ENCODE data around the gene MRPL28. TPM values are rescaled to one million over a fixed set of nuclear protein-coding genes. Genes with fewer than 3 reads are reported as not detected.

Gene MRPL28
- total RNA-seq, 1 experiment from 2014 or later = 140 TPM

- in situ Hi-C loops (cut with HindIII; ENCODE audit: low pct_unique_long_range_greater_than_20kb, low sequenced_read_pairs) = no loop called here
Observed at GRCh38 chr16:359067-359763, 11.1 kb downstream of the MRPL28 start.

GRCh38 chr16:356741-357140 is 13.6 kb downstream of the MRPL28 start:
- H3K4me1 ChIP-seq (ENCODE audit: control insufficient read depth, insufficient read depth, low read length) = peaks cover 5% of the 10 kb centered on the region; the same call in 1 of the 2 replicates
- DNase-seq (ENCODE audit: low read depth, low spot score) (no peak), ATAC-seq (no peak)
- H3K4me3 ChIP-seq (ENCODE audit: low read depth in 2 of 2, low read length in 2 of 2) = no peak overlapping the region
- H3K9me3 ChIP-seq (ENCODE audit: control insufficient read depth, insufficient read depth, low read depth, low read length) = no peaks in the 10 kb centered on the region
- no peaks in the 10 kb centered on the region for H3K27me3 ChIP-seq (ENCODE audit: control insufficient read depth, insufficient read depth, low read length)
- POLR2A ChIA-PET = no interaction called here
- TF ChIP-seq TCF7L2 (IDR thresholded peaks at IDR 0.05; ENCODE audit: low read depth, low read length) = no peak
- no peak for TF ChIP-seq SIN3A (IDR thresholded peaks at IDR 0.05; ENCODE audit: borderline replicate concordance, insufficient read depth, low read depth, low read length)
- TF ChIP-seq CTCF (IDR thresholded peaks at IDR 0.05) = no peak
- no peak for TF ChIP-seq POLR2AphosphoS5 (IDR thresholded peaks at IDR 0.05; ENCODE audit: low read depth, low read length)
- H3K27ac ChIP-seq (ENCODE audit: low read length) = no peak overlapping the region
- intact Hi-C loops (cut with micrococcal nuclease; ENCODE audit: unreplicated experiment) = no loop called here
- H3K36me3 ChIP-seq (ENCODE audit: control insufficient read depth, insufficient read depth, low read length) = no peaks in the 10 kb centered on the region
- in situ Hi-C loops (cut with HindIII; ENCODE audit: low pct_unique_long_range_greater_than_20kb, low sequenced_read_pairs) = no loop called here
- no TSS peak for BruUV-seq (replicated peaks)
- CTCF ChIA-PET = no interaction called here

More at GRCh38 chr16:359067-359763, 11.1 kb downstream of the MRPL28 start:
- H3K4me1 ChIP-seq (ENCODE audit: control insufficient read depth, insufficient read depth, low read length) = peaks cover 6% of the 10 kb centered on the region
- no peak overlapping the region for H3K4me3 ChIP-seq (ENCODE audit: low read depth in 2 of 2, low read length in 2 of 2)
- CTCF ChIA-PET = no interaction called here
- POLR2A ChIA-PET = no interaction called here
- H3K9me3 ChIP-seq (ENCODE audit: control insufficient read depth, insufficient read depth, low read depth, low read length) = no peaks in the 10 kb centered on the region
- BruUV-seq (replicated peaks) = no TSS peak
- DNase-seq (ENCODE audit: low read depth, low spot score) (no peak), ATAC-seq (no peak)
- intact Hi-C loops (cut with micrococcal nuclease; ENCODE audit: unreplicated experiment) = no loop called here
- TF ChIP-seq CTCF (IDR thresholded peaks at IDR 0.05) = no peak
- no peak for TF ChIP-seq REST (IDR thresholded peaks at IDR 0.05; ENCODE audit: insufficient read depth in 1 of 2, low read depth in 2 of 2, low read length in 1 of 2)
- no peak for TF ChIP-seq POLR2AphosphoS5 (IDR thresholded peaks at IDR 0.05; ENCODE audit: low read depth, low read length)
- TF ChIP-seq TCF7L2 (IDR thresholded peaks at IDR 0.05; ENCODE audit: low read depth, low read length) = no peak
- no peak for TF ChIP-seq SIN3A (IDR thresholded peaks at IDR 0.05; ENCODE audit: borderline replicate concordance, insufficient read depth, low read depth, low read length)
- H3K36me3 ChIP-seq (ENCODE audit: control insufficient read depth, insufficient read depth, low read length) = no peaks in the 10 kb centered on the region
- H3K27ac ChIP-seq (ENCODE audit: low read length) = no peak overlapping the region
- H3K27me3 ChIP-seq (ENCODE audit: control insufficient read depth, insufficient read depth, low read length) = no peaks in the 10 kb centered on the region
